Measurements from ENCODE around the gene KCNIP2. TPM values are rescaled to one million over a fixed set of nuclear protein-coding genes. Genes with fewer than 3 reads are reported as not detected.

KCNIP2 gene
- total and polyA plus RNA-seq, 11 donors, result 85.1 to 862 (median 214) TPM

DNA sequence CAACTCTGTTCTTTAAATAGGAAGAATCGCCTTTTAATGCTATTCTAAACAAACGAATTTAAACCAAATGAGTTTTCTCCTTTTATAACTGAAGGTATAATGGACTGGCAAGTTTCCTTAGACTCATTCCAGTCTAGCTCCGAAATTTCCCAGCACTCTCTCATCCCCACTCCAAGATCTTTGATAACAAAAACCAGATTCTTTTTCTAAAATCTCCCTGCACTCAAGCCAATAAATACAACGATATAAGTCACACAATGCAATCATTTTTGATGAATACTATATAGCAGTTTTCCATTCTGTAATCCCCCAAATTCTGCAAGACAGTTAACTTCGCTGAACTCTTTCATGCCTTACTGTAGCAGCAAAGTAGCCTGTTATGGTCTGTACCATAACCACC, 27.2 kb downstream of the KCNIP2 start:
- Histone ChIP-seq H3K36me3 (peaks cover 0 to 22% (median 20%) of the 10 kb centered on the region in 9 donors), H3K4me1 (peaks cover 0 to 53% (median 38%) of the 10 kb centered on the region in 12 donors), H3K9me3 (no peaks in the 10 kb centered on the region), H3K27ac (peak overlapping the region in 10 of 12 donors; percentile 16 to 99 (median 94)), H3K27me3 (no peaks in the 10 kb centered on the region), H3K4me3 (peak overlapping the region; percentile 70 to 100 (median 96))
- 0 to 2% (median 1%) methylated on average over 5 of the region's 5 CpGs for WGBS, 4 donors
- DNase-seq (no peak), ATAC-seq (no peak)
- TF ChIP-seq POLR2A (IDR thresholded peaks at IDR 0.05) (no peak), CTCF (IDR thresholded peaks at IDR 0.05) (no peak)
- intact Hi-C loops (cut with DNase I), result loop anchor here in 1 of 10 donors (5.0 kb wide), 1 partner anchor 34 kb away; the partner anchor contains the start of gene NPM3

- Histone ChIP-seq H3K9me3 (no peaks in the 10 kb centered on the region), H3K27ac (peak overlapping the region in 8 of 12 donors; percentile 3 to 92 (median 22)), H3K4me3 (peak overlapping the region in 11 of 12 donors; percentile 3 to 100 (median 93)), H3K4me1 (peaks cover 0 to 61% (median 44%) of the 10 kb centered on the region in 12 donors), H3K36me3 (peaks cover 0 to 40% (median 38%) of the 10 kb centered on the region in 9 donors), H3K27me3 (no peaks in the 10 kb centered on the region)
- DNase-seq, result no peak
- no peak for ATAC-seq
- intact Hi-C loops (cut with DNase I), result loop anchor here in 1 of 10 donors (5.0 kb wide), 1 partner anchor 32 kb away; the partner anchor contains the start of gene NPM3
- TF ChIP-seq POLR2A (IDR thresholded peaks at IDR 0.05), result no peak
- TF ChIP-seq CTCF (IDR thresholded peaks at IDR 0.05), result no peak
- 50 to 62% (median 55%) methylated on average over 8 of the region's 8 CpGs for WGBS, 4 donors
Measured at GRCh38 chr10:101814466-101815071, 29.0 kb downstream of the KCNIP2 start.

DNA sequence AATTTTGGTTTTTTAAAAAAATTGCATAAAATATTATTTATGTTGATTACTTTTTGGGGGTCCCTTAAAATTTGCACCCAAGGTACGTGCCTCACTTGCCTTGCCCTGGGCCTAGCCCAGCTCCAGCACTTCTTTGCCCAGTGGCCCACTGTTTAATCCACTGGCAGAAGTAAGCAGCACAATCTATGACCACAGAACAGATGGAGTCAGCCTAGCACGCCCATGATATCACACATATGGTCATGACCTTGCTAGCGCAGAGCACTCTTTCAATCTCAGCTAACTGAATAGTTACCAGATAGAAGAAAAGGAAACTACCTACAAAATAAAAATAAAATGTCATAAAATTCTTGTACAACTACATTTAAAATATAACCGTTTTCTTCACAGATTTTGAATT, 31.0 kb downstream of the KCNIP2 start:
- intact Hi-C loops (cut with DNase I), result no loop called here

More for the DNA sequence above, 31.0 kb downstream of the KCNIP2 start:
- Histone ChIP-seq H3K4me1 (peaks cover 0 to 52% (median 36%) of the 10 kb centered on the region in 12 donors), H3K27ac (peak overlapping the region in 1 of 12 donors; percentile 22), H3K9me3 (no peaks in the 10 kb centered on the region), H3K36me3 (peaks cover 0 to 60% (median 57%) of the 10 kb centered on the region in 9 donors), H3K4me3 (no peak overlapping the region), H3K27me3 (no peaks in the 10 kb centered on the region)
- no peak for DNase-seq
- no peak for TF ChIP-seq CTCF (IDR thresholded peaks at IDR 0.05)
- TF ChIP-seq POLR2A (IDR thresholded peaks at IDR 0.05), result no peak
- 56 to 69% (median 62%) methylated on average over 4 of the region's 4 CpGs for whole genome bisulfite sequencing, 4 donors
- ATAC-seq, result peak; percentile 35 to 60 (median 55)
